Glutamatergic neuron (in vitro differentiated cells): ENCODE results near the gene CCR5. TPM values are rescaled to one million over a fixed set of nuclear protein-coding genes. Genes with fewer than 3 reads are reported as not detected.
"Not testable (repeated sequence)": the region's sequence is repeated elsewhere in the genome, so short reads cannot be mapped to it uniquely, and the experiment has no call there.

ENCODE experiments used
- DNase-seq: peaks from one replicate; pipeline ENCODE4 v3.0.0; 2022
- H3K27ac Mint-ChIP-seq: one replicate; pipeline ENCODE4 v1.8.0; 2020; ENCODE audit warnings: mild to moderate bottlenecking, mixed read lengths, inconsistent platforms; ENCODE audit not compliant: unreplicated experiment
- H3K27me3 Mint-ChIP-seq: one replicate; pipeline ENCODE4 v1.8.0; 2020; ENCODE audit warnings: mild to moderate bottlenecking, moderate library complexity, mixed read lengths, inconsistent platforms; ENCODE audit not compliant: unreplicated experiment
- H3K36me3 Mint-ChIP-seq: one replicate; pipeline ENCODE4 v1.8.0; 2020; ENCODE audit warnings: mild to moderate bottlenecking, mixed read lengths, inconsistent platforms; ENCODE audit not compliant: unreplicated experiment
- H3K4me1 Mint-ChIP-seq: one replicate; pipeline ENCODE4 v1.8.0; 2020; ENCODE audit warnings: mild to moderate bottlenecking, low read depth, mixed read lengths, inconsistent platforms; ENCODE audit not compliant: unreplicated experiment
- H3K4me3 Mint-ChIP-seq: one replicate; pipeline ENCODE4 v1.8.0; 2020; ENCODE audit warnings: mild to moderate bottlenecking, mixed read lengths, inconsistent platforms; ENCODE audit not compliant: unreplicated experiment
- H3K9me3 Mint-ChIP-seq: one replicate; pipeline ENCODE4 v1.8.0; 2020; ENCODE audit warnings: mild to moderate bottlenecking, moderate library complexity, mixed read lengths, inconsistent platforms; ENCODE audit not compliant: unreplicated experiment
- long read RNA-seq: library from polyadenylated mRNA; unstranded; transcript quantifications from one replicate; pipeline ENCODE4 v2.0.0, GENCODE V29; 2020; ENCODE audit not compliant: unreplicated experiment
- total RNA-seq: library from RNA; stranded (reverse); fragmentation: NEBNext Ultra II Directional; extraction: Animal tissue kit (Norgen Biotek cat#: 25700); gene quantifications from one replicate; pipeline ENCODE4 v1.2.1, GENCODE V29; 2021; ENCODE audit not compliant: unreplicated experiment
- TF ChIP-seq, protein P1 (sequence below): fragments of 200-600 bp; sonication (generic); IDR thresholded peaks from one replicate; pipeline ENCODE4 v1.5.0; 2021; ENCODE audit not compliant: partially characterized antibody, unreplicated experiment

CCR5 gene
- total RNA-seq = not detected
- long read RNA-seq = 0 reads

DNA sequence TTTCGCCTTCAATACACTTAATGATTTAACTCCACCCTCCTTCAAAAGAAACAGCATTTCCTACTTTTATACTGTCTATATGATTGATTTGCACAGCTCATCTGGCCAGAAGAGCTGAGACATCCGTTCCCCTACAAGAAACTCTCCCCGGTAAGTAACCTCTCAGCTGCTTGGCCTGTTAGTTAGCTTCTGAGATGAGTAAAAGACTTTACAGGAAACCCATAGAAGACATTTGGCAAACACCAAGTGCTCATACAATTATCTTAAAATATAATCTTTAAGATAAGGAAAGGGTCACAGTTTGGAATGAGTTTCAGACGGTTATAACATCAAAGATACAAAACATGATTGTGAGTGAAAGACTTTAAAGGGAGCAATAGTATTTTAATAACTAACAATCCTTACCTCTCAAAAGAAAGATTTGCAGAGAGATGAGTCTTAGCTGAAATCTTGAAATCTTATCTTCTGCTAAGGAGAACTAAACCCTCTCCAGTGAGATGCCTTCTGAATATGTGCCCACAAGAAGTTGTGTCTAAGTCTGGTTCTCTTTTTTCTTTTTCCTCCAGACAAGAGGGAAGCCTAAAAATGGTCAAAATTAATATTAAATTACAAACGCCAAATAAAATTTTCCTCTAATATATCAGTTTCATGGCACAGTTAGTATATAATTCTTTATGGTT is at the start of gene CCR5:
Gene CCR5 (plus strand): TSS at position 108 of the 680 bp plus-strand sequence. CDS start 1,957 bp downstream, outside the sequence.
- Mint-ChIP-seq H3K27me3 (peaks cover 6% of the 10 kb centered on the region), H3K4me3 (no peak within 1 kb of the TSS), H3K9me3 (peaks cover 1% of the 10 kb centered on the region), H3K27ac (no peak within 1 kb of the TSS), H3K4me1 (peaks cover 5% of the 10 kb centered on the region), H3K36me3 (no peaks in the 10 kb centered on the region)
- DNase-seq = no peak
- TF ChIP-seq, protein P1, sequence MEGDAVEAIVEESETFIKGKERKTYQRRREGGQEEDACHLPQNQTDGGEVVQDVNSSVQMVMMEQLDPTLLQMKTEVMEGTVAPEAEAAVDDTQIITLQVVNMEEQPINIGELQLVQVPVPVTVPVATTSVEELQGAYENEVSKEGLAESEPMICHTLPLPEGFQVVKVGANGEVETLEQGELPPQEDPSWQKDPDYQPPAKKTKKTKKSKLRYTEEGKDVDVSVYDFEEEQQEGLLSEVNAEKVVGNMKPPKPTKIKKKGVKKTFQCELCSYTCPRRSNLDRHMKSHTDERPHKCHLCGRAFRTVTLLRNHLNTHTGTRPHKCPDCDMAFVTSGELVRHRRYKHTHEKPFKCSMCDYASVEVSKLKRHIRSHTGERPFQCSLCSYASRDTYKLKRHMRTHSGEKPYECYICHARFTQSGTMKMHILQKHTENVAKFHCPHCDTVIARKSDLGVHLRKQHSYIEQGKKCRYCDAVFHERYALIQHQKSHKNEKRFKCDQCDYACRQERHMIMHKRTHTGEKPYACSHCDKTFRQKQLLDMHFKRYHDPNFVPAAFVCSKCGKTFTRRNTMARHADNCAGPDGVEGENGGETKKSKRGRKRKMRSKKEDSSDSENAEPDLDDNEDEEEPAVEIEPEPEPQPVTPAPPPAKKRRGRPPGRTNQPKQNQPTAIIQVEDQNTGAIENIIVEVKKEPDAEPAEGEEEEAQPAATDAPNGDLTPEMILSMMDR = no peak

- TF ChIP-seq, protein P1 = no peak
- Mint-ChIP-seq H3K27me3 (peaks cover 4% of the 10 kb centered on the region), H3K9me3 (no peaks in the 10 kb centered on the region), H3K4me3 (no peak overlapping the region), H3K36me3 (no peaks in the 10 kb centered on the region), H3K4me1 (no peaks in the 10 kb centered on the region), H3K27ac (no peak overlapping the region)
- DNase-seq = no peak
These were observed 49.2 kb upstream of the CCR5 start for GRCh38 chr3:46321461-46322104.

- H3K27ac Mint-ChIP-seq = no peak overlapping the region
- H3K36me3 Mint-ChIP-seq = no peaks in the 10 kb centered on the region
- no peaks in the 10 kb centered on the region for H3K4me1 Mint-ChIP-seq
- DNase-seq = no peak
- no peak overlapping the region for H3K4me3 Mint-ChIP-seq
- TF ChIP-seq, protein P1 = no peak
- H3K27me3 Mint-ChIP-seq = peaks cover 4% of the 10 kb centered on the region
- H3K9me3 Mint-ChIP-seq = no peaks in the 10 kb centered on the region
These were observed 46.7 kb upstream of the CCR5 start for GRCh38 chr3:46324036-46324435.

DNA sequence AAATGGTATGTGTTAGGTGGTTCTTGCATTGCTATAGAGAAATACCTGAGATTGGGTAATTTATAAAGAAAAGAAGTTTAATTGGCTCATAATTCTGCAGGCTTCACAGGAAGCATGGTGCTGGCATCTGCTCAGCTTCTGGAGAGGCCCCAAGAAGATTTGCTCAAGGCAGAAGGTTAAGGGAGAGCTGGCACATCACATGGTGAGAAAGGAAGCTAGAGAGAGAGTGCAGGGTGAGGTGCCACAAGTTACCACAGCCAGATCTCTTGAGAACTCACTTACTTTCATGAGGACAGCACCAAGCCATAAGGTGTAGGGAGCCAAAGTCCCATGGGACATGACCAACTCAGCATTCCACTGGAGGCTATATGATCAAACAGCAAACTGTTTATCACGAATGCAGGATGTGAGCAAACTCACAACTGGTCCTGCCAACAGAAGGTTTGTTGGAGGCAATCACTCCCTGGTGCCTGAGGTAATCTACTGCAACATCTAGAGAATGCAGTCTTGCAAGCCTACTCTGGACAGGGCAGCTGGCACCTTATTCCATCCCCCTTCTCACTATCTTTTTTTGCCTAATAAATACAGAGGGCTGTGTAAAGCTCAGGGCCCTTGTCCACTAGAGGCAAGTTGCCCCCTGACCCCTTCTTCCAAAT is 45.0 kb upstream of the CCR5 start:
- TF ChIP-seq, protein P1 = no peak
- no peak overlapping the region for H3K27ac Mint-ChIP-seq
- H3K36me3 Mint-ChIP-seq = no peaks in the 10 kb centered on the region
- no peaks in the 10 kb centered on the region for H3K4me1 Mint-ChIP-seq
- no peak overlapping the region for H3K4me3 Mint-ChIP-seq
- DNase-seq = no peak
- H3K9me3 Mint-ChIP-seq = no peaks in the 10 kb centered on the region
- H3K27me3 Mint-ChIP-seq = peaks cover 4% of the 10 kb centered on the region

DNA sequence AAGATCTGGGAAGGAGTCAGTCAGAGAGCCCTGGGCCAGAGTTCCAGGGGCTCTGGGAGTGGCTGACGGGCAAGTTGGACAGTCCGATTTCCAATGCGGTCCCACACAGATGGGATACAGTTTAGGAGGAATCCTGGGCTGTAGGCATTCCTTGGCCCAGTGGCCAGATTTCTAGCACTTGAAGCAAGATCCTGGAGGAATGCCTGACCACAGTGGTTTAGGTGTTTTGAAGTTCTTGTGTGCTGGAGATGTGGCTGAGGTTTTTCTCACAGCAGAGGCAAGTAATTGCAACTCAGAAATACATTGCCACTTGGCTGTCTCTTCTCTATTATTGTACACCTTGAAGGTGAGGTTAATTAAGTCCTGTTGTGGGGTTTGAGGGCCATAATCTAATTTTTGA is 40.1 kb upstream of the CCR5 start:
- H3K27me3 Mint-ChIP-seq = not testable (repeated sequence)

More for the DNA sequence above, 40.1 kb upstream of the CCR5 start:
- not testable (repeated sequence) for H3K4me1 Mint-ChIP-seq, H3K9me3 Mint-ChIP-seq, H3K36me3 Mint-ChIP-seq, DNase-seq, H3K27ac Mint-ChIP-seq, H3K4me3 Mint-ChIP-seq
